8988T (cell line): ENCODE data around the gene TLE6.
A peak's percentile ranks its signal among the peaks of the same experiment; 100 is the strongest.
"Not testable (repeated sequence)": the region's sequence is repeated elsewhere in the genome, so short reads cannot be mapped to it uniquely, and the experiment has no call there.

Source experiments
- DNase-seq: peaks from one replicate; pipeline ENCODE4 v3.0.0; 2011

Gene TLE6

GRCh38 chr19:2977001-2977745, at the start of gene TLE6:
Gene TLE6 (plus strand): TSS chr19:2977564. CDS start chr19:2978234, 670 bp downstream.
- peak; percentile 91 for DNase-seq

GRCh38 chr19:2933490-2933910, 43.9 kb upstream of the TLE6 start:
- DNase-seq, result no peak

- DNase-seq, result not testable (repeated sequence)
These were observed 41.5 kb upstream of the TLE6 start for GRCh38 chr19:2935863-2936262.

- DNase-seq, result no peak
These were observed 34.3 kb upstream of the TLE6 start for GRCh38 chr19:2942928-2943640.

- DNase-seq, result no peak
These were observed 33.0 kb upstream of the TLE6 start for GRCh38 chr19:2944403-2944774.

- DNase-seq, result peak; percentile 86
These were observed 32.4 kb upstream of the TLE6 start, which contains the start of gene ZNF77 for GRCh38 chr19:2944775-2945574. Gene ZNF77 (minus strand): TSS chr19:2944971. CDS start chr19:2944840, 131 bp downstream.

GRCh38 chr19:2945575-2946184, 31.7 kb upstream of the TLE6 start:
- no peak for DNase-seq

- no peak for DNase-seq
These were observed 27.5 kb upstream of the TLE6 start for GRCh38 chr19:2949939-2950285.

GRCh38 chr19:2950286-2951124, 26.9 kb upstream of the TLE6 start:
- DNase-seq, result peak; percentile 85

GRCh38 chr19:2952953-2953481, 24.3 kb upstream of the TLE6 start:
- no peak for DNase-seq

GRCh38 chr19:2957160-2957559, 20.2 kb upstream of the TLE6 start:
- no peak for DNase-seq

GRCh38 chr19:2960120-2960519, 17.2 kb upstream of the TLE6 start:
- DNase-seq, result no peak

GRCh38 chr19:2962018-2962670, 15.2 kb upstream of the TLE6 start:
- DNase-seq, result peak; percentile 49

GRCh38 chr19:2963122-2963521, 14.2 kb upstream of the TLE6 start:
- no peak for DNase-seq

- DNase-seq, result not testable (repeated sequence)
These were observed 13.7 kb upstream of the TLE6 start for GRCh38 chr19:2963631-2964030.

- no peak for DNase-seq
These were observed 12.5 kb upstream of the TLE6 start for GRCh38 chr19:2964874-2965273.

- no peak for DNase-seq
These were observed 9.4 kb upstream of the TLE6 start for GRCh38 chr19:2967972-2968371.

- DNase-seq, result no peak
These were observed 8.3 kb upstream of the TLE6 start for GRCh38 chr19:2969104-2969504.

GRCh38 chr19:2970201-2970835, 7.0 kb upstream of the TLE6 start:
- DNase-seq, result no peak

- DNase-seq, result no peak
These were observed 4.1 kb upstream of the TLE6 start for GRCh38 chr19:2973229-2973628.
